Choroid plexus epithelial cell (primary cell): ENCODE measurements around the gene HES5.
A peak's percentile ranks its signal among the peaks of the same experiment; 100 is the strongest.
"Not testable (repeated sequence)": the region's sequence is repeated elsewhere in the genome, so short reads cannot be mapped to it uniquely, and the experiment has no call there.

ENCODE experiments used
- DNase-seq: peaks from one replicate; pipeline ENCODE4 v3.0.0-alpha.2; 2010; ENCODE audit warnings: low read depth
- H3K4me3 ChIP-seq: 2 replicates; pipeline ENCODE4 v1.5.1; 2011; ENCODE audit warnings: low read depth, mild to moderate bottlenecking, control low read depth, low read length, moderate library complexity
- TF ChIP-seq, protein P1 (sequence below): conservative IDR thresholded peaks from 2 replicates; pipeline ENCODE4 v1.5.1; 2011; ENCODE audit warnings: low read depth, mild to moderate bottlenecking, control low read depth, inconsistent platforms, low read length, moderate library complexity

Gene HES5

DNA sequence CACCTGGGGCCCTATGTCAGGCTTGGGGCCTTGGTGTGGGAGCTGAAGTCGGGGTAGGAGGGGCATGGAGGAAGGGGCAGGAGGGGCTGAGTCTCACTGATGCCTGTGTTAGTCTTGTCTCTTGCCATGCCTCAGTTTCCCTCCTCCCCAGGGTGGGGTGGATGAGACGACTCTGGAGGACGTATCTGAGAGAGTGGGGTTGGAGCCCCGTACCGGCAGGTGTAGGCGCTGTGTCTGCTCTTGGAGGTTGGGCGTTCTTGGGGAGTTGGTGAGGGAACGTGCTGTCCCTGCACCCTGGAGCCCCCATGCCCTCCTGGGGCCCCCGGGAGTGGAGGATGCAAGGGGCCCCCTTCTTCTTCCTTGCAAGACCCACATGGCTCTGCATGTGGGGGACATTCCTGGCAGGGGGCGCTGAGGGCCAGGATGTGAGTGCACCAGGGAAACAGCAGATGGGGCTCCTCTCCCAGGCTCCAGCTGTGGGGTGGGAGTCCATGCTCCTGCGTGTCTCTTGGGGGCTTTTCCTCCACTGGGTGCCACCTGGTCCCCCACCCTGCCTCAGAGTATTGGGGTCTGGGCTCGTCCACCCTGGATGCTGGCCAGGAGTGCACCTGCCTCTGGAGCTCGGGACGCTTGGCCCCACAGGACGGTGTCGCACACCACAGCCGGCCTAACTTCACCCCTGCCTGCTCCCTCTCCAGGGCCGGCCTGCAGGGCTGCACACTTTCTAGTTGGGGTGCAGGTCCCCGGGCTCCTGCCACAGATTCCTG, 24.7 kb upstream of the HES5 start:
- H3K4me3 ChIP-seq, result no peak overlapping the region
- peak; percentile 50 for DNase-seq
- TF ChIP-seq, protein P1, sequence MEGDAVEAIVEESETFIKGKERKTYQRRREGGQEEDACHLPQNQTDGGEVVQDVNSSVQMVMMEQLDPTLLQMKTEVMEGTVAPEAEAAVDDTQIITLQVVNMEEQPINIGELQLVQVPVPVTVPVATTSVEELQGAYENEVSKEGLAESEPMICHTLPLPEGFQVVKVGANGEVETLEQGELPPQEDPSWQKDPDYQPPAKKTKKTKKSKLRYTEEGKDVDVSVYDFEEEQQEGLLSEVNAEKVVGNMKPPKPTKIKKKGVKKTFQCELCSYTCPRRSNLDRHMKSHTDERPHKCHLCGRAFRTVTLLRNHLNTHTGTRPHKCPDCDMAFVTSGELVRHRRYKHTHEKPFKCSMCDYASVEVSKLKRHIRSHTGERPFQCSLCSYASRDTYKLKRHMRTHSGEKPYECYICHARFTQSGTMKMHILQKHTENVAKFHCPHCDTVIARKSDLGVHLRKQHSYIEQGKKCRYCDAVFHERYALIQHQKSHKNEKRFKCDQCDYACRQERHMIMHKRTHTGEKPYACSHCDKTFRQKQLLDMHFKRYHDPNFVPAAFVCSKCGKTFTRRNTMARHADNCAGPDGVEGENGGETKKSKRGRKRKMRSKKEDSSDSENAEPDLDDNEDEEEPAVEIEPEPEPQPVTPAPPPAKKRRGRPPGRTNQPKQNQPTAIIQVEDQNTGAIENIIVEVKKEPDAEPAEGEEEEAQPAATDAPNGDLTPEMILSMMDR, result peak; percentile 71

- DNase-seq, result no peak
- TF ChIP-seq, protein P1, result no peak
- H3K4me3 ChIP-seq, result no peak overlapping the region
Observed at GRCh38 chr1:2553871-2554620, 24.0 kb upstream of the HES5 start.

DNA sequence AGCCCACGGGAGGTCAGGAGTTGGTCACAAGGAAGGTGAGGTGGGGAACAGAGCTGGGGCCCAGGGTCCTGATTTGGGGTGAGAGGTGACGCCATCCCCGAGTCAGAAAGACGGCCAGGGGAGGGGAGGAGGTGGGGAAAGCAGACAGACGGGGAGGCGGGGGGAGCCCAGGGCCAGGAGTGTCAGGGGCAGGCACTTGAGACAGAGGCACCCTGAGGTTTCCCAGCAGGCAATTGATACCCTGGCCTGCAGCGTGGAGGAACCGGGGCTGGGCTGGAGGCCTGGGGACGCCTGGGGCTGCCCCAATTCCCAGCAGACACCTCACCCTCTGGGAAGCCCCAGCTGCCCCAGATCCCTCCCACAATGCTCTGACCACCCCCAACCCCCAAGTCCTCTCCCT, 23.0 kb upstream of the HES5 start:
- DNase-seq, H3K4me3 ChIP-seq: not testable (repeated sequence)

DNA sequence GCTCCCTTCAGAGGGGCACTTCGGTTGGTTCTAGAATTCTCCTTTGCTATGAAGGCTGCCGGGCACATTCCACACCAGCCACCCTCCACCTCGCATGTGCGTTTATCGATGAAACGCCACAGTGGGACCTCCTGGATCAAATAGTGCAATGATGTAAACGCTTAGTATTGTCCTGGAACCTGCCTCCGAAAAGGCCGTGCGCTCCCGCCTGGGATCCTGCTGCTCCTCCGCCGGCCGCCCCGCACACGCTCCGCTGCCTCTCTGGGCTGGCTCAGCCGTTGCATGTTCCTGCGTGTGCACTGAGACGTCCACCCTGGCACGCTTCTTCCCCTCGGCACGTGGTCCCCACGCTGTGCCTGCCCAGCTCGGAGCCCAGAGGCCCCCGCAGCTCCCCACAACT, 22.1 kb upstream of the HES5 start:
- H3K4me3 ChIP-seq, result no peak overlapping the region
- TF ChIP-seq, protein P1, result no peak
- DNase-seq, result no peak

- H3K4me3 ChIP-seq, DNase-seq: not testable (repeated sequence)
Observed at GRCh38 chr1:2551544-2551943, 21.5 kb upstream of the HES5 start.

DNA sequence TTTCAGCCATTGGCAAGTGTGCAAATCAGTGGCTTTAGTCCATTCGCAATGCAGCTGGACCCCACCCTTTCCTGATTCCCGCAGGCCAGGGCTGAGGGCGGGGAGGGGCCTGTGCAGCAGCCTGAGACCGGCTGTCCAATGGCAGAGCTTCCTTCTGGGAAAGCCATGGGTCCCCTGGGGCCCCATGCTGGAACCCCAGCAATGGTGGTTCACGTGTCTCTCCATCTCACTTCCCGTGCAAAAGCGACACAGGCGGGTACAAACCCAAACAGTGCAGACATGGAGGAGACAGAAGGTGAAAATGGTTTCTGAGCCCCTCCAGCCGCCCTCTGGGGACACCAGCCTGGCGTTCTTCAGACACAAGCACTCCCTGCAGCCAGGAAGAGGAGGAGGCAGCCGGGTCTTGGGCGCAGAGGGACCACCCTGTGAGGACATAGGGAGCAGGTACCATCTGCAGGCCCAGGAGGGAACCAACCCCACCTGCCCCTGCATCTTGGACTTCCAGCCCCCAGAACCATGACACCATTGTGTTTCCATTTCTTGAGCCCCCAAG, 20.3 kb upstream of the HES5 start:
- not testable (repeated sequence) for H3K4me3 ChIP-seq, DNase-seq

DNA sequence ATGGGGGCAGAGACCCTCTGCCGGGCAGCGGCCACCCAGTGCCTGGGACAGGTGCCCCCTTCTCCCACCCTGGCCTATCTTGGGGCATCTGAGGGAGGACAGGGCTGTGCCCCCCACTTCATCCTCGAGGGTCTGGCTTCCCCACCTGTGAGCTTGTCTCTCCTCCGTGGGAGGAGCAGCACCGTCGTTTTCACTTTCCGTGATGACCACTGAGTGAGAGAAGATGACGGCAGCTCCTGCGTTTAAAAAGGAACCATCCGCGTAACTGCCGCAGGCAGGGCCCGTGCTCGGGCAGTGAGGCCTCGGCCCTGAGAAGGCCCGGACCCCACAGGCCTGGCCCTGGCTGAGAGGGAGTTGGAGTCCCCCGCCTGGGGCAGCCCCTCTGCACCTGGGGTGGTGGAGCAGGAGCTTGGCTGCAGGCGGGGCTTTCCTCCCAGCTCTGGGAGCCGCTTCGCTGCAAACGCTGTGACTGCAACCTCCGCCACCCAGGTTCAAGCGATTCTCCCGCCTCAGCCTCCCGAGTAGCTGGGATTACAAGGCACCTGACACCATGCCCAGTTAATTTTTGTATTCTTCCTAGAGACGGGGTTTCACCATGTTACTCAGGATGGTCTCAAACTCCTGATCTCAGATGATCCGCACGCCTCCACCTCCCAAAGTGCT, 19.4 kb upstream of the HES5 start:
- not testable (repeated sequence) for DNase-seq, H3K4me3 ChIP-seq

DNA sequence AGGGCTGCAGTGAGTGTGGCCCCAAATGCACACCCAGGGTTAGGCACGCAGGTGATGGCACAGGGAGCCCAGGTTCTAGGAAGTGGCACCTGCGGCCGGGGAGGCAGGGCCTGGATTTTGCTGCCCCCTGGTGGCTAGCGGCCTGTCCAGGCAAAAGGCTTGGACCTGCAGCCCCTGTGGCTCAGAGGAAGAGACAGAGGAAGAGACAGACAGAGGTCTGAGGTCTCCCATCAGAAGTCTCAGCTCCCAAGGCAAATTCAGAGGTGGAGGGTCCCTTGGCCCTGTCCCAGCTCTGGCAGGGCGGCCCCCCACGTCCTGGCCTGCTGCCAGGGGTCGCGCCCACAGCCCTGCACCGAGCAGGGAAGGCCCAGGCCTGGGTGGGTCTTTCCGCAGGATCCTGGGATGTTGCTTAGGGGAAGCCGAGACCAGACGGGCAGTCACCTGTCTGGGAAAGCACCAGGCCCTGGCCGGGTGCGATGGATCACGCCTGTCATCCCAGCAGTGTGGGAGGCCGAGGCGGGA, 18.1 kb upstream of the HES5 start:
- peak; percentile 73 for DNase-seq
- TF ChIP-seq, protein P1, result peak; percentile 97
- no peak overlapping the region for H3K4me3 ChIP-seq
